ENCODE data around the gene NDUFS2.

GRCh38 chr1:161259765-161260164 lies 57.6 kb downstream of the NDUFS2 start:
- no peak for TF ChIP-seq ZFX (IDR thresholded peaks at IDR 0.05; ENCODE audit: borderline replicate concordance)
- TF ChIP-seq CTCF (IDR thresholded peaks at IDR 0.05) = no peak
